DOHH2 (cell line): ENCODE measurements around the gene CDC123.

Experiments used
- EZH2phosphoT487 ChIP-seq: fragments of 200-600 bp; sonication (generic); IDR thresholded peaks from 2 replicates; pipeline ENCODE4 v1.6.1; 2017; ENCODE audit warnings: borderline replicate concordance, mild to moderate bottlenecking, antibody characterized with exemption, low read length, moderate library complexity, mixed read lengths
- TF ChIP-seq, protein P1 (sequence below): fragments of 200-600 bp; sonication (generic); IDR thresholded peaks from one replicate; pipeline ENCODE4 v1.5.1; 2014; ENCODE audit warnings: antibody characterized with exemption, mild to moderate bottlenecking, low read depth, low read length; ENCODE audit not compliant: poor library complexity, severe bottlenecking

DNA sequence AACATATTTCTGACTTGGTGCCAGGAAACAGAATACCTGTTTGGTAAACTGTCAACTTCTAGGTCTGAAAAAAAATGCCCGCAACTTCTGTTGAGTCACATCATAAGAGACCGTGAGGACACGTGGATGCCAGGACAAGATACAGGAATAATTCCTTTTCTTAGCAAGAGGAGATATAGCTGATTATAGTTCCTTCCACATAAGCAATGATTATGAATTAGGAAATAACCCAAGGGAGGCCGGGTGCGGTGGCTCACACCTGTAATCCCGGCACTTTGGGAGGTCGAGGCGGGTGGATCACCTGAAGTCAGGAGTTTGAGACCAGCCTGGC is 75.2 kb downstream of the CDC123 start:
- TF ChIP-seq, protein P1, sequence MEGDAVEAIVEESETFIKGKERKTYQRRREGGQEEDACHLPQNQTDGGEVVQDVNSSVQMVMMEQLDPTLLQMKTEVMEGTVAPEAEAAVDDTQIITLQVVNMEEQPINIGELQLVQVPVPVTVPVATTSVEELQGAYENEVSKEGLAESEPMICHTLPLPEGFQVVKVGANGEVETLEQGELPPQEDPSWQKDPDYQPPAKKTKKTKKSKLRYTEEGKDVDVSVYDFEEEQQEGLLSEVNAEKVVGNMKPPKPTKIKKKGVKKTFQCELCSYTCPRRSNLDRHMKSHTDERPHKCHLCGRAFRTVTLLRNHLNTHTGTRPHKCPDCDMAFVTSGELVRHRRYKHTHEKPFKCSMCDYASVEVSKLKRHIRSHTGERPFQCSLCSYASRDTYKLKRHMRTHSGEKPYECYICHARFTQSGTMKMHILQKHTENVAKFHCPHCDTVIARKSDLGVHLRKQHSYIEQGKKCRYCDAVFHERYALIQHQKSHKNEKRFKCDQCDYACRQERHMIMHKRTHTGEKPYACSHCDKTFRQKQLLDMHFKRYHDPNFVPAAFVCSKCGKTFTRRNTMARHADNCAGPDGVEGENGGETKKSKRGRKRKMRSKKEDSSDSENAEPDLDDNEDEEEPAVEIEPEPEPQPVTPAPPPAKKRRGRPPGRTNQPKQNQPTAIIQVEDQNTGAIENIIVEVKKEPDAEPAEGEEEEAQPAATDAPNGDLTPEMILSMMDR: no peak
- no peak for TF ChIP-seq EZH2phosphoT487
